HG02759 (cell line): Measurements from ENCODE around the gene SETD2.
"Not testable (repeated sequence)": the region's sequence is repeated elsewhere in the genome, so short reads cannot be mapped to it uniquely, and the experiment has no call there.

Experiments used
- ATAC-seq: cut with Tn5 transposase; IDR thresholded peaks from one replicate; pipeline ENCODE4 v1.9.1; 2021; ENCODE audit warnings: mild to moderate bottlenecking, moderate library complexity; ENCODE audit not compliant: unreplicated experiment

The SETD2 gene

GRCh38 chr3:47149339-47149933 is 14.5 kb downstream of the SETD2 start:
- ATAC-seq = no peak

DNA sequence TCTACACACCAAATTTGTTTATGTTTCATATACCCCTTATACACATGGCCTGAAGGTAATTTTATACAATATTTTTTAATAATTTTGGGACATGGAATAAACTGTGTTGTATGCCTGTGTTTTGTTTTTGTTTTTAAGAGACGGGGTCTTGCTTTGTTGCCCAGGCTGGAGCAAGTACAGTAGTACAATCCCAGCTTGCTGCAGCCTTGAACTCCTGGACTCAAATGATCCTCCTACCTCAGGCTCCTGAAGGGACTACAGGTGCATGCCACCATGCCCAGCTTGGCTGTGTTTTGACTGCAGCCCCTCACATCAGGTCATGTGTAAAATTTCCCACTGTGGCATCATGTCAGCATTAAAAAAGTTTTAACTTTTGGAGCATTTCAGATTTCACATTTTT is 18.6 kb downstream of the SETD2 start:
- ATAC-seq = no peak

GRCh38 chr3:47143068-47143467 is 20.8 kb downstream of the SETD2 start:
- no peak for ATAC-seq

GRCh38 chr3:47142536-47142935 is 21.4 kb downstream of the SETD2 start:
- not testable (repeated sequence) for ATAC-seq

DNA sequence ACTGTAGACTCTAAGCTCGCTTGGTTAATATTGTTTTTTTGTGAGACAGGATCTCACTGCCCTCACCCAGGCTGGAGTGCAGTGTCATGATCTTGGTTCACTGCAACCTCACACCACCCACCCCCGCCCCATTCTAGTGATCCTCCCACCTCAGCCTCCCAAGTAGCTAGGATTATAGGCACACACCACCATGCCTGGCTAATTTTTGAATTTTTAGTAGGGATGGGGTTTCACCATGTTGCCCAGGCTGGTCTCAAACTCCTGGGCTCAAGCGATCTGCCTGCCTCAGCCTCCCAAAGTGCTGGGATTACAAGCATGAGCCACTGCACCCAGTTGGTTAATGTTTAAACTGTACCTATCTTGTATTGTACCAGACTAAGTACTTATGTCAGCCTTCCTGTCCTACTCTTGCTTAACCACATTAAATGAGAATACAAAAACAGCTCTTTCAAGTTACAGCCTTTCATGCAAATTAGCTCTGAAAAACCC is 22.9 kb downstream of the SETD2 start:
- ATAC-seq = peak; percentile 82

DNA sequence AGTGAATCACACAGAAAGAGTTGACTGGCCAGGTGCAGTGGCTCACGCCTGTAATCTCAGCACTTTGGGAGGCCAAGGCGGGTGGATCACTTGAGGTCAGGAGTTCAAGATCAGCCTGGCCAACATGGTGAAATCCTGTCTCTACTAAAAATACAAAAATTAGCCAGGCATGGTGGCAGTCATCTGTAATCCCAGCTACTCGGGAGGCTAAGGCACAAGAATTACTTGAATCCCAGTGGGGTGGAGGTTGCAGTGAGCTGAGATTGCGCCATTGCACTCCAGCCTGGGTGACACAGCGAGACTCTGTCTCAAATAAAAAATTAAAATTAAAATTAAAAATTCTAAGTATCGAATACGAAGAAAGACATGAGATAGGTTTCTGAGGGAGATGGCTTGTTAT is 23.4 kb downstream of the SETD2 start:
- not testable (repeated sequence) for ATAC-seq

DNA sequence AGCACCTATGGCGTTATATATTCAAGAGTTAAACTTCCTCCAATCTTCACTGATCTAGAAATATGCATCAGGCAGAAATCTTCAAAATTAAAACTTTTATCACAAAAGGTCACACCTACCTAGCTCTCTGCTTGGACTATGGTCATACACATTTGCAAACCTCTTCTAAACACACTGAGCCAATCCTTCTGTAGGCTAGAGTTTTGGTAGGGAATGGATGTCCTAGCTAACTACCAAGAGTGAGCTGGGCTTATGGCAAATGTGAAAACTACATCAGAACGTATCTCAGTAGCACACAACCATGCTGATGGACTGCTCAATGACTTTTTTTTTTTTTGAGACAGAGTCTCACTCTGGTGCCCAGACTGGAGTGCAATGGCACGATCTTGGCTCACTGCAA is 29.6 kb downstream of the SETD2 start:
- ATAC-seq = no peak

- ATAC-seq = no peak
These were observed 30.3 kb downstream of the SETD2 start for GRCh38 chr3:47133641-47134040.

GRCh38 chr3:47130557-47130956 is 33.4 kb downstream of the SETD2 start:
- no peak for ATAC-seq

DNA sequence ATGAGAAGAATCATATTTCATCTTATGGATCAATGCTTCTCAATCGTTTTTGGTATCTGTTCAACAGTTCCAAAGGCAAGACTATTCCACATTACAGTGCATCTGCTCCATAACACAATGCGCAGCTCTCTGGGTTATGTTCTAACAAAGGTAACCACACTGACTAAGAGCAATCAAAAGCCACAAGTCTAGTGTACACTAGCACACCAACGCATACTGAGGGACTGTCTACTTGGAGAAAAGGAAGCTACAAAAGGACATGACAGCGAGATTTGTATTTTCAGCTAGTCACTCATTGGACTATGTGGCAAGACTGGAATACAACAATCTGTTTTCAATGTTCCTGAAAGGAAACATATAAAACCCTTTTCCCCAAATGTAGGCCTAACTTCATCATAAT is 35.8 kb downstream of the SETD2 start:
- ATAC-seq = no peak

DNA sequence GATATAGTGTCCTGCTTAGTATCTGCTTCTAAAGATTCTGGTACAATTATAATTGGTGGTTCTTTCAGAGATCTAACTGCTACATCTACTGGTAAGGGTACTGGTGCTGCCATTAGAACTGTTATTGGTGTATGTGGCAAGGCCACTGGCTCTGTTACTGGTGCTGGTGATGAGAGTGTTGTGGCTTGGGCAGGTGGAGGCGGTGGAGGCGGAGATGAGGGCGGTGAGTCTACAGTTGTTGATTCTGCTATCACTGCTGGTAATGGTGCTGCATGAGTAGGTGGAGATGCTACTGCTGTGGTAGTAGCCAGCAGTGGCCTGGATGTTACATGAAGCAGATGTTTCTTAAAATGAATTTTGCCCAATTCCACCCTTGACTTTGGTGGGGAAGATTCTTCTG is 40.1 kb downstream of the SETD2 start:
- ATAC-seq = no peak

DNA sequence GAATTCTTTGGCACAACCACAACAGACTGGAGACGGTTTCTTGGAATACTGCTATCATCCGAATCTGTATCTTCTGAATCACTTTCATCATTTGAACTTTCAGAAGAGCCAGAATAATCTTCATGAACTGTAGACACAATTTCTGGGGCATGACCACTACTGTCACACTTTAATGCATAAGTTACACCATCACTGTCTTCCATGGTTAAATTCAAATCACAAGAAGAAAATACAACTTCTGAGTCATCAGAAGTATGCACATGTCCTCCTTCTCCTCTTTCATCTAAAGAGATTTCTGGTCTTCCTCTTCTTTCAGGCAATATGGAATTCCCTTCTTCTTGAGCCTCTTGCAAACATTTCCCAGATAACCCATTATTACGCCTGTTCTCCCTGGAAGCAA is 42.5 kb downstream of the SETD2 start:
- ATAC-seq = no peak

- no peak for ATAC-seq
These were observed 43.8 kb downstream of the SETD2 start for GRCh38 chr3:47120138-47120537.

GRCh38 chr3:47119387-47119786 is 44.5 kb downstream of the SETD2 start:
- ATAC-seq = not testable (repeated sequence)

DNA sequence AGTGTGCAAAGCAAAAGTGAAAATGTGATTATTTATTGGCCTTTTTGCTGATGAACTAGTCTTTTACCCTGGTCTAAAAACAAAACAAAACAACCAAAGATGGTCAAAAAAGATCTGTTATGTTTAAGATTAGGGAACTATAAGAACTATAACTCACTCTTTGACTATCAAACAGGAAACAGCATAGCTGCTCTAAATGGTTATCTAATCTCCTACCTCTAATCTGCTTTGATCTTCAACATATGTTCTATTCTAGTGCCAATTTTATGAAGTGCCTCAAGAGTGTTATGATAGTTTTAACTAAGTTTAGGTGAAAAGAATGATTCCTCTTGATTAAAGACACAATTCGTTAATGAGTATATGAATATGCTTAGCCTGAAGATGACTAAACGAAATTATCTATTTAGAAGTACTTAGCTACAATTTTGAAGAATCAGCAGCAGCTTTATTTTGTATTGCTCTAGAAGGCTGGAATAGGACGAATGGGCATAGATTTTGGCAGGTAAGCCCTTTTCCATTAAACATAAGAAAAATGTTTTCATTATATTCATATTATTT is 46.0 kb downstream of the SETD2 start:
- ATAC-seq = no peak

- not testable (repeated sequence) for ATAC-seq
These were observed 48.4 kb downstream of the SETD2 start for GRCh38 chr3:47115524-47115923.

DNA sequence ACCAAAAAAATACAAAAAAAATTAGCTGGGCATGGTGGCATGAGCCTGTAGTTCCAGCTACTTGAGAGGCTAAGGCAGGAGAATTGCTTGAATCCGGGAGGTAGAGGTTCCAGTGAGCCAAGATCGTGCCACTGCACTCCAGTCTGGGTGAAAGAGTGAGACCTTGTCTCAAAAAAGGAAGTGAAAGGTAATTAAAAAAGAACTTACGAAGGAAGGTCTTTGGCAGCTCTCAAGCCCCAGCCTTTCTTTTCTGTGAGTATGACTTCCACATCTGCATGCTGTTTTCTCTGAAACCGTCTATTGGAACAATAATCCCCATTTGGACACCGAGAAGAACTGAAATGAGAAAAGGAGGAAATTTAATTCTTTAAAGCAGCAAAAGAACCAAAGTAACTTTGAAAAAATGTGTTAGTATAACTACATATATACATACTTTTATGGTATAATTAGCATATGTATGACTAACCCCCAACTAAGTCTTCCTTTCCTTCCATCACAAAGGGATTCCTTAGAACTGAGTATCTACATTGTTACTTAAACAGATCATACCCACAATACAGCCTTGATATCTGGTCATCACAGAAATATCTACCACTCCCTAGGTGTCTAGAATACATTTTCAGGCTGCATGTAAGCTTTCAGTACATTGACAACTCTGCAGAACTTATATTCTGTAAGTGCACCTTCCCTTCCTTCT is 50.1 kb downstream of the SETD2 start:
- ATAC-seq = no peak

GRCh38 chr3:47112997-47113396 is 50.9 kb downstream of the SETD2 start:
- no peak for ATAC-seq

- ATAC-seq = no peak
These were observed 54.5 kb downstream of the SETD2 start for GRCh38 chr3:47109393-47109792.

DNA sequence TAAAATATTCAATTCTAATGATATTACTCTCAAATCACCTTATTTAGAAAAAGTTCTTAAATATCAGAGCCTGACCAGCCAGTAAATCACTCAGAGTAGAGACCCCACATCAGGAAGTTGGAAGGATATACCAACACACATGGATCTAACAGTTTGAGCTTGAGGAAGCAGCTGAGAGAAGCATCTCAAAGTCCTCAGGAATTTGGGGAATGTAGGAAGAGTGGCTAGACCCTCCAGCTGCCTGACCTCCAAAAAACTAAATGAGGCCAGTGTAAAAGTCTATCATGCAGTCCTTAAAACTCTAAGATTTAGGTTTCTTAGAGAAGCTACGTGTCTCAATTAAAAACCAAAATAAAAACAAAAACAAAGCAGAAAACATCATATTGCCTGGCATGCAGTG is 55.4 kb downstream of the SETD2 start:
- no peak for ATAC-seq

DNA sequence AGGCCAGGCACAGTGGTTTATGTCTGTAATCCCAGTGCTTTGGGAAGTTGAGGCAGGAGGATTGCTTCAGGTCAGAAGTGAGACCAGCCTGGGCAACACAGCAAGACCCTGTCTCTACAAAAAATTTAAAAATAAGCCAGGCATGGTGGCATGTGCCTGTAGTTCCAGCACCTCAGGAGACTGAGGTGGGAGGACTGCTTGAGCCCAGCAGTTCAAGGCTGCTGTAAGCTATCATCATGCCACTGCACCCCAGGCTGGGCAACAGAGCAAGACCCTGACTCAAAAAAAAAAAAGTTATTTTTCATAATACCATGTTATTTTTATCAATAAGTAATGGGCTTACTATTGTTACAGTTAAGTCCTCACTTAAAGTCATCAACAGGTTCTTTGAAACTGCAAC is 59.7 kb downstream of the SETD2 start:
- no peak for ATAC-seq

GRCh38 chr3:47103619-47104018 is 60.3 kb downstream of the SETD2 start:
- no peak for ATAC-seq
